K562 treated with DMSO at 1 percent for 48 hours (cell line): Measurements from ENCODE around the gene FRG2C. TPM values are rescaled to one million over a fixed set of nuclear protein-coding genes. Genes with fewer than 3 reads are reported as not detected.

ENCODE experiments used
- total RNA-seq: library from RNA; unstranded; fragments of 300-600 nt; gene quantifications from 2 replicates; pipeline ENCODE4 v1.2.3, GENCODE V29; 2022; ENCODE audit warnings: low replicate concordance; ENCODE audit errors: extremely low read depth

The FRG2C gene
- not detected in 2 replicates for total RNA-seq

DNA sequence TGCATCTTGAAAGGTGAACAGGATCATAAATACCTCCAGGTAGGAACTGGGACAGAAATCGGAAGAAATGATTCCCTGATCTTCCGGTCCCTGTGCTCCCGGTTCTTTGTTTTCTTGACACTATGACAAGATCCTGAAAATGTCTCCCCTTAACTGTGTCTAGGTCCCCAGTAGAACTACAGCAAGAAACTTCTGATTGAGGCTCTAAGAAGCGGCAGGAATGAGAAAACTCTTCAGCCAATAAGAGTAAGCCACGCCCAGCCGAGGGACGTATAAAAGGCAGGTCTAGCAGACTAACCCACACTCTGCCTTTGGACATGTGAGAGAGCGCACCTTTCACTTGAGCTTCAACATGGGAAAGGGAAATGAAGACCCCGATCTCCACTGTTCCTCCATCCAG is at the start of gene FRG2C:
Gene FRG2C, plus strand, starts transcription at position 301 of the 400 bp plus-strand sequence. Its CDS starts 52 bp downstream, at position 353.

Other genes with a start within 250 kb of the FRG2C start
- not detected in 2 replicates for gene ZNF717, start 121.2 kb downstream of the FRG2C start, total RNA-seq